Measurements from ENCODE around the gene ANKRD27.

GRCh38 chr19:32669310-32669709, 5.7 kb downstream of the ANKRD27 start:
- TF ChIP-seq, protein P1, sequence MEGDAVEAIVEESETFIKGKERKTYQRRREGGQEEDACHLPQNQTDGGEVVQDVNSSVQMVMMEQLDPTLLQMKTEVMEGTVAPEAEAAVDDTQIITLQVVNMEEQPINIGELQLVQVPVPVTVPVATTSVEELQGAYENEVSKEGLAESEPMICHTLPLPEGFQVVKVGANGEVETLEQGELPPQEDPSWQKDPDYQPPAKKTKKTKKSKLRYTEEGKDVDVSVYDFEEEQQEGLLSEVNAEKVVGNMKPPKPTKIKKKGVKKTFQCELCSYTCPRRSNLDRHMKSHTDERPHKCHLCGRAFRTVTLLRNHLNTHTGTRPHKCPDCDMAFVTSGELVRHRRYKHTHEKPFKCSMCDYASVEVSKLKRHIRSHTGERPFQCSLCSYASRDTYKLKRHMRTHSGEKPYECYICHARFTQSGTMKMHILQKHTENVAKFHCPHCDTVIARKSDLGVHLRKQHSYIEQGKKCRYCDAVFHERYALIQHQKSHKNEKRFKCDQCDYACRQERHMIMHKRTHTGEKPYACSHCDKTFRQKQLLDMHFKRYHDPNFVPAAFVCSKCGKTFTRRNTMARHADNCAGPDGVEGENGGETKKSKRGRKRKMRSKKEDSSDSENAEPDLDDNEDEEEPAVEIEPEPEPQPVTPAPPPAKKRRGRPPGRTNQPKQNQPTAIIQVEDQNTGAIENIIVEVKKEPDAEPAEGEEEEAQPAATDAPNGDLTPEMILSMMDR (IDR thresholded peaks at IDR 0.05), result no peak
- TF ChIP-seq POLR2AphosphoS5 (IDR thresholded peaks at IDR 0.05; ENCODE audit: low read depth, low read length), result no peak

Measured in Panc1 (cell line).